GM18907 (cell line): ENCODE data around the gene PRPF31.

Source experiments
- ATAC-seq: cut with Tn5 transposase; IDR thresholded peaks from one replicate; pipeline ENCODE4 v1.9.1; 2021; ENCODE audit warnings: mild to moderate bottlenecking, moderate library complexity; ENCODE audit not compliant: unreplicated experiment

Gene PRPF31

GRCh38 chr19:54106716-54107115, 8.8 kb upstream of the PRPF31 start:
- ATAC-seq: no peak

- no peak for ATAC-seq
These were observed 7.6 kb upstream of the PRPF31 start for GRCh38 chr19:54107876-54108490.

GRCh38 chr19:54108496-54108895, 7.1 kb upstream of the PRPF31 start:
- ATAC-seq: no peak

GRCh38 chr19:54109651-54110050, 5.9 kb upstream of the PRPF31 start:
- no peak for ATAC-seq

GRCh38 chr19:54114340-54115108, 1.0 kb upstream of the PRPF31 start:
- no peak for ATAC-seq

GRCh38 chr19:54121259-54121658, 5.7 kb downstream of the PRPF31 start:
- no peak for ATAC-seq

GRCh38 chr19:54123682-54124081, 8.1 kb downstream of the PRPF31 start:
- no peak for ATAC-seq

- ATAC-seq: no peak
These were observed 8.8 kb downstream of the PRPF31 start for GRCh38 chr19:54124393-54124792.

- no peak for ATAC-seq
These were observed 10.2 kb downstream of the PRPF31 start for GRCh38 chr19:54125713-54126112.

GRCh38 chr19:54127688-54128440, 12.3 kb downstream of the PRPF31 start:
- ATAC-seq: no peak

- ATAC-seq: no peak
These were observed 12.8 kb downstream of the PRPF31 start for GRCh38 chr19:54128441-54128725.

GRCh38 chr19:54128796-54129616, 13.5 kb downstream of the PRPF31 start:
- no peak for ATAC-seq

- ATAC-seq: no peak
These were observed 14.1 kb downstream of the PRPF31 start for GRCh38 chr19:54129617-54129996.

- no peak for ATAC-seq
These were observed 17.9 kb downstream of the PRPF31 start for GRCh38 chr19:54133312-54133956.

GRCh38 chr19:54133957-54134590, 18.5 kb downstream of the PRPF31 start:
- no peak for ATAC-seq

GRCh38 chr19:54136086-54136863, 20.7 kb downstream of the PRPF31 start:
- ATAC-seq: no peak

- ATAC-seq: peak; percentile 83
These were observed 21.5 kb downstream of the PRPF31 start for GRCh38 chr19:54136864-54137698.

GRCh38 chr19:54137699-54138488, 22.3 kb downstream of the PRPF31 start, which contains the start of gene CNOT3:
CNOT3 (plus strand) TSS chr19:54137762; CDS start chr19:54142979, 5,217 bp downstream.
- ATAC-seq: no peak
